Neural cell (in vitro differentiated cells): ENCODE results near the gene ASIC3. TPM values are rescaled to one million over a fixed set of nuclear protein-coding genes. Genes with fewer than 3 reads are reported as not detected.

Experiments used
- H2AFZ ChIP-seq: fragments of 200-600, 300-800 bp; sonication (generic), shearing (Covaris generic); 2 replicates; pipeline ENCODE4 v1.6.0; 2014; ENCODE audit warnings: low read depth, mild to moderate bottlenecking, antibody characterized with exemption, low read length, moderate library complexity
- H3F3A ChIP-seq: fragments of 200-600 bp; shearing (Covaris generic); 2 replicates; pipeline ENCODE4 v1.6.1; 2016; ENCODE audit warnings: mild to moderate bottlenecking, moderate library complexity, mixed read lengths, antibody characterized with exemption, low read length; ENCODE audit not compliant: insufficient read depth, poor library complexity, severe bottlenecking
- H3K27ac ChIP-seq: fragments of 200-600, 300-800 bp; sonication (generic), shearing (Covaris generic); 2 replicates; pipeline ENCODE4 v1.5.1; 2014; ENCODE audit warnings: mild to moderate bottlenecking, low read length, moderate library complexity
- H3K27me3 ChIP-seq: fragments of 300-800, 200-600 bp; sonication (generic), shearing (Covaris generic); 2 replicates; pipeline ENCODE4 v1.6.0; 2014; ENCODE audit warnings: mild to moderate bottlenecking, low read depth, low read length, moderate library complexity; ENCODE audit not compliant: insufficient read depth
- H3K36me3 ChIP-seq: fragments of 300-800, 200-600 bp; sonication (generic), shearing (Covaris generic); 2 replicates; pipeline ENCODE4 v1.5.1; 2014; ENCODE audit warnings: mild to moderate bottlenecking, antibody characterized with exemption, low read length, moderate library complexity; ENCODE audit not compliant: insufficient read depth
- H3K4me2 ChIP-seq: fragments of 300-800, 200-600 bp; sonication (generic), shearing (Covaris generic); 2 replicates; pipeline ENCODE4 v1.6.0; 2014; ENCODE audit warnings: mild to moderate bottlenecking, low read length
- H3K4me3 ChIP-seq: fragments of 300-800, 200-600 bp; sonication (generic), shearing (Covaris generic); 2 replicates; pipeline ENCODE4 v1.5.1; 2014; ENCODE audit warnings: mild to moderate bottlenecking, low read length, moderate library complexity
- H3K79me2 ChIP-seq: fragments of 200-600 bp; shearing (Covaris generic); replicated peaks from 2 replicates; pipeline ENCODE4 v1.6.0; 2014; ENCODE audit warnings: mild to moderate bottlenecking, low read length, moderate library complexity; ENCODE audit not compliant: insufficient read depth
- H3K9ac ChIP-seq: fragments of 300-800, 200-600 bp; sonication (generic), shearing (Covaris generic); 2 replicates; pipeline ENCODE4 v1.6.1; 2016; ENCODE audit warnings: mild to moderate bottlenecking, low read length, mixed read lengths
- H3K9me2 ChIP-seq: fragments of 200-600 bp; shearing (Covaris generic); 2 replicates; pipeline ENCODE4 v1.6.1; 2016; ENCODE audit warnings: mild to moderate bottlenecking, low read length, mixed read lengths; ENCODE audit not compliant: insufficient read depth
- H3K9me3 ChIP-seq: fragments of 200-600, 300-800 bp; sonication (generic), shearing (Covaris generic); 2 replicates; pipeline ENCODE4 v1.6.1; 2016; ENCODE audit warnings: mild to moderate bottlenecking, mixed run types, low read length, moderate library complexity, mixed read lengths
- H4K20me1 ChIP-seq: fragments of 200-600 bp; shearing (Covaris generic); 2 replicates; pipeline ENCODE4 v1.6.1; 2016; ENCODE audit warnings: mild to moderate bottlenecking, mixed run types; ENCODE audit not compliant: insufficient read depth
- EP300 ChIP-seq: fragments of 450-650 bp; conservative IDR thresholded peaks from 2 replicates; pipeline ENCODE4 v1.6.1; 2014; ENCODE audit warnings: antibody characterized with exemption, mild to moderate bottlenecking, moderate library complexity; ENCODE audit not compliant: poor library complexity, severe bottlenecking
- EZH2 ChIP-seq: fragments of 200-600, 300-800 bp; shearing (Covaris generic), sonication (generic); IDR thresholded peaks from 2 replicates; pipeline ENCODE4 v1.6.1; 2014; ENCODE audit warnings: antibody characterized with exemption, low read length, borderline replicate concordance, mild to moderate bottlenecking; ENCODE audit not compliant: insufficient read depth, poor library complexity, severe bottlenecking
- MXI1 ChIP-seq: fragments of 450-650 bp; conservative IDR thresholded peaks from 2 replicates; pipeline ENCODE4 v1.6.1; 2014; ENCODE audit warnings: antibody characterized with exemption, mild to moderate bottlenecking; ENCODE audit not compliant: poor library complexity, severe bottlenecking
- POLR2AphosphoS5 ChIP-seq: IDR thresholded peaks from 2 replicates; pipeline ENCODE4 v1.6.1; 2012
- RAD21 ChIP-seq: fragments of 450-650 bp; conservative IDR thresholded peaks from 2 replicates; pipeline ENCODE4 v1.6.1; 2014; ENCODE audit warnings: antibody characterized with exemption, mild to moderate bottlenecking, moderate library complexity
- SMC3 ChIP-seq: fragments of 450-650 bp; conservative IDR thresholded peaks from 2 replicates; pipeline ENCODE4 v1.6.1; 2014; ENCODE audit warnings: antibody characterized with exemption, mild to moderate bottlenecking, moderate library complexity; ENCODE audit not compliant: poor library complexity
- TAF1 ChIP-seq: IDR thresholded peaks from 2 replicates; pipeline ENCODE4 v1.6.1; 2012; ENCODE audit warnings: low read depth
- polyA plus RNA-seq: library from polyadenylated mRNA; depleted of rRNA; stranded (reverse); fragments of >200 nt; gene quantifications from 2 replicates; pipeline ENCODE4 v1.2.3, GENCODE V29; 2014
- TF ChIP-seq, protein P1 (sequence below): fragments of 450-650 bp; IDR thresholded peaks from 2 replicates; pipeline ENCODE4 v1.5.1; 2014; ENCODE audit warnings: antibody characterized with exemption, mild to moderate bottlenecking, moderate library complexity; ENCODE audit not compliant: poor library complexity, severe bottlenecking
- TF ChIP-seq, protein P2 (sequence below): IDR thresholded peaks from 2 replicates; pipeline ENCODE4 v1.6.1; 2012; ENCODE audit warnings: borderline replicate concordance

The ASIC3 gene
- polyA plus RNA-seq, 1 donor from 2014 or later, result 3.3 TPM

DNA sequence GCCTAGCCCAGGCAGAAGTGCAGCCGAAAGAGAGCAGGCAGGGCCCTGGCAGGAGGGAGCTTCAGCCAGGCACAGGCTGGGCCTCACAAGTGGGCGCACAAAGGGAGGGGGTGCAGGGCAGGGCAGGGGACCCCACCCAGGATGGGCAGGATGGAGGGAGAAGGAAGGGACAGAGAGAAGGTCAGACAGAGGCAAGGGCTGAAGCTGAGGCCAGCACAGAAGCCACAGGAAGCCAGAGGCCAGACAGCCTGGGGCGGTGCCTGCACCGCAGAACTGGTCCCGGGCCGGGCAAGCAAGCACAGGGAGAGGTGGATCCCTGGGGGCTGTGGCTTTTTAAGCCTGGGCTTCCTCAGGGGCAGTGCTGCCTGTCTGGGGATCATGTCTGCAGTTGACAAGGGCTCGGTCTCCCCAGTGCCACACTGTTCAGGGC is 40.8 kb upstream of the ASIC3 start:
- no peak overlapping the region for H2AFZ ChIP-seq
- TF ChIP-seq SMC3, result no peak
- no peaks in the 10 kb centered on the region for H4K20me1 ChIP-seq

DNA sequence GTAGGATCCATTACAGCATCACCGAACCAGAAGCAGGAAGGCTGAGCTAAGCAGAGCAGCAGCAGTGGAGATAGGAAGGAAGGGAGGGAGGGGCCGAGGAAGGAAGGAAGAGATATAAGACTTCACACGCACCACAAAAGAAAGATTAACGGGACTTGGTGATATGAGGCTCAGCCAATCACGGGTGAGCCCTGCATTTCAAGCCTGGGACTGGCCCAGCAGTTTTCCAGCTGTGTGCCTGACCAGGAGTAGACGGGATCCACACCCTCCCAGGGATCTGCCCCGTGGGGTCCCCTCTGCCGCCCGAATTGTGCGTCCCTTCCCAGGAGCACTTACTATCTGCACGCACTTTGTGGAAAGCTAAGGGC is 40.2 kb upstream of the ASIC3 start:
- Histone ChIP-seq H3K27ac (no peak overlapping the region), H3K4me2 (no peak overlapping the region), H3K79me2 (no peaks in the 10 kb centered on the region), H3K4me3 (no peak overlapping the region), H3K9me2 (no peaks in the 10 kb centered on the region), H3K27me3 (no peaks in the 10 kb centered on the region), H3K9ac (no peak overlapping the region), H3K9me3 (no peaks in the 10 kb centered on the region), H4K20me1 (no peaks in the 10 kb centered on the region), H3F3A (no peaks in the 10 kb centered on the region), H2AFZ (no peak overlapping the region), H3K36me3 (no peaks in the 10 kb centered on the region)
- TF ChIP-seq RAD21, result no peak
- no peak for TF ChIP-seq POLR2AphosphoS5
- TF ChIP-seq TAF1, result no peak
- TF ChIP-seq, protein P1, sequence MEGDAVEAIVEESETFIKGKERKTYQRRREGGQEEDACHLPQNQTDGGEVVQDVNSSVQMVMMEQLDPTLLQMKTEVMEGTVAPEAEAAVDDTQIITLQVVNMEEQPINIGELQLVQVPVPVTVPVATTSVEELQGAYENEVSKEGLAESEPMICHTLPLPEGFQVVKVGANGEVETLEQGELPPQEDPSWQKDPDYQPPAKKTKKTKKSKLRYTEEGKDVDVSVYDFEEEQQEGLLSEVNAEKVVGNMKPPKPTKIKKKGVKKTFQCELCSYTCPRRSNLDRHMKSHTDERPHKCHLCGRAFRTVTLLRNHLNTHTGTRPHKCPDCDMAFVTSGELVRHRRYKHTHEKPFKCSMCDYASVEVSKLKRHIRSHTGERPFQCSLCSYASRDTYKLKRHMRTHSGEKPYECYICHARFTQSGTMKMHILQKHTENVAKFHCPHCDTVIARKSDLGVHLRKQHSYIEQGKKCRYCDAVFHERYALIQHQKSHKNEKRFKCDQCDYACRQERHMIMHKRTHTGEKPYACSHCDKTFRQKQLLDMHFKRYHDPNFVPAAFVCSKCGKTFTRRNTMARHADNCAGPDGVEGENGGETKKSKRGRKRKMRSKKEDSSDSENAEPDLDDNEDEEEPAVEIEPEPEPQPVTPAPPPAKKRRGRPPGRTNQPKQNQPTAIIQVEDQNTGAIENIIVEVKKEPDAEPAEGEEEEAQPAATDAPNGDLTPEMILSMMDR, result no peak
- TF ChIP-seq MXI1, result no peak
- no peak for TF ChIP-seq EZH2
- TF ChIP-seq, protein P2, sequence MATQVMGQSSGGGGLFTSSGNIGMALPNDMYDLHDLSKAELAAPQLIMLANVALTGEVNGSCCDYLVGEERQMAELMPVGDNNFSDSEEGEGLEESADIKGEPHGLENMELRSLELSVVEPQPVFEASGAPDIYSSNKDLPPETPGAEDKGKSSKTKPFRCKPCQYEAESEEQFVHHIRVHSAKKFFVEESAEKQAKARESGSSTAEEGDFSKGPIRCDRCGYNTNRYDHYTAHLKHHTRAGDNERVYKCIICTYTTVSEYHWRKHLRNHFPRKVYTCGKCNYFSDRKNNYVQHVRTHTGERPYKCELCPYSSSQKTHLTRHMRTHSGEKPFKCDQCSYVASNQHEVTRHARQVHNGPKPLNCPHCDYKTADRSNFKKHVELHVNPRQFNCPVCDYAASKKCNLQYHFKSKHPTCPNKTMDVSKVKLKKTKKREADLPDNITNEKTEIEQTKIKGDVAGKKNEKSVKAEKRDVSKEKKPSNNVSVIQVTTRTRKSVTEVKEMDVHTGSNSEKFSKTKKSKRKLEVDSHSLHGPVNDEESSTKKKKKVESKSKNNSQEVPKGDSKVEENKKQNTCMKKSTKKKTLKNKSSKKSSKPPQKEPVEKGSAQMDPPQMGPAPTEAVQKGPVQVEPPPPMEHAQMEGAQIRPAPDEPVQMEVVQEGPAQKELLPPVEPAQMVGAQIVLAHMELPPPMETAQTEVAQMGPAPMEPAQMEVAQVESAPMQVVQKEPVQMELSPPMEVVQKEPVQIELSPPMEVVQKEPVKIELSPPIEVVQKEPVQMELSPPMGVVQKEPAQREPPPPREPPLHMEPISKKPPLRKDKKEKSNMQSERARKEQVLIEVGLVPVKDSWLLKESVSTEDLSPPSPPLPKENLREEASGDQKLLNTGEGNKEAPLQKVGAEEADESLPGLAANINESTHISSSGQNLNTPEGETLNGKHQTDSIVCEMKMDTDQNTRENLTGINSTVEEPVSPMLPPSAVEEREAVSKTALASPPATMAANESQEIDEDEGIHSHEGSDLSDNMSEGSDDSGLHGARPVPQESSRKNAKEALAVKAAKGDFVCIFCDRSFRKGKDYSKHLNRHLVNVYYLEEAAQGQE, result no peak
- TF ChIP-seq EP300, result no peak
- no peak for TF ChIP-seq SMC3

More for the DNA sequence above, 40.8 kb upstream of the ASIC3 start:
- Histone ChIP-seq H3K9ac (no peak overlapping the region), H3F3A (no peaks in the 10 kb centered on the region), H3K79me2 (no peaks in the 10 kb centered on the region), H3K9me3 (no peaks in the 10 kb centered on the region), H3K27me3 (no peaks in the 10 kb centered on the region), H3K9me2 (no peaks in the 10 kb centered on the region), H3K4me2 (no peak overlapping the region), H3K4me3 (no peak overlapping the region), H3K27ac (no peak overlapping the region), H3K36me3 (no peaks in the 10 kb centered on the region)
